Fibroblast of lung (primary cell): Measurements from ENCODE around the gene ZNF862. TPM values are rescaled to one million over a fixed set of nuclear protein-coding genes. Genes with fewer than 3 reads are reported as not detected.

ENCODE experiments used
- DNase-seq, 2 donors: peaks; one replicate each; pipeline versions ENCODE4 v3.0.0 to v3.0.0-alpha.2; 2010; ENCODE audit warnings: low read depth in 2 of 2
- H2AFZ ChIP-seq: 2 replicates; pipeline ENCODE4 v1.5.1; 2012; ENCODE audit warnings: low read length, control low read depth, inconsistent platforms
- H3K27ac ChIP-seq: 2 replicates; pipeline ENCODE4 v1.5.1; 2011; ENCODE audit warnings: low read length, control low read depth; ENCODE audit not compliant: insufficient read depth
- H3K27me3 ChIP-seq: 2 replicates; pipeline ENCODE4 v1.5.1; 2011; ENCODE audit warnings: mild to moderate bottlenecking, low read length; ENCODE audit not compliant: control insufficient read depth, insufficient read depth
- H3K36me3 ChIP-seq: 2 replicates; pipeline ENCODE4 v1.5.1; 2011; ENCODE audit warnings: low read length; ENCODE audit not compliant: control insufficient read depth, insufficient read depth
- H3K4me1 ChIP-seq: 2 replicates; pipeline ENCODE4 v1.5.1; 2011; ENCODE audit warnings: low read length; ENCODE audit not compliant: control insufficient read depth, insufficient read depth; ENCODE audit errors: extremely low read depth
- H3K4me2 ChIP-seq: 2 replicates; pipeline ENCODE4 v1.5.1; 2011; ENCODE audit warnings: low read length, control low read depth; ENCODE audit not compliant: insufficient read depth; ENCODE audit errors: extremely low read depth
- H3K4me3 ChIP-seq, 4 experiments: fragments of 200-600 bp in 1 of 4; sonication (generic) in 1 of 4; replicated peaks in 1 of 4; 2 replicates each; pipeline ENCODE4 v1.5.1; 2011 to 2016; ENCODE audit warnings: low read length in 4 of 4, low read depth in 3 of 4, mild to moderate bottlenecking in 3 of 4, control low read depth in 2 of 4, inconsistent platforms in 1 of 4, mixed read lengths in 1 of 4; ENCODE audit not compliant: insufficient read depth in 1 of 4; ENCODE audit errors: control extremely low read depth in 1 of 4
- H3K79me2 ChIP-seq: 2 replicates; pipeline ENCODE4 v1.5.1; 2012; ENCODE audit warnings: mild to moderate bottlenecking, low read length, inconsistent platforms; ENCODE audit not compliant: control insufficient read depth, insufficient read depth
- H3K9ac ChIP-seq: 2 replicates; pipeline ENCODE4 v1.5.1; 2011; ENCODE audit warnings: mild to moderate bottlenecking, low read length, control low read depth; ENCODE audit not compliant: insufficient read depth
- H3K9me3 ChIP-seq: 2 replicates; pipeline ENCODE4 v1.5.1; 2012; ENCODE audit warnings: low read depth, low read length; ENCODE audit not compliant: control insufficient read depth, insufficient read depth
- H4K20me1 ChIP-seq: 2 replicates; pipeline ENCODE4 v1.5.1; 2011; ENCODE audit warnings: low read length; ENCODE audit not compliant: control insufficient read depth, insufficient read depth; ENCODE audit errors: extremely low read depth
- CTCF ChIP-seq, 2 donors: IDR thresholded peaks in 1 of 2; conservative IDR thresholded peaks in 1 of 2; 1 replicate in 1 of 2; 2 replicates in 1 of 2; pipeline ENCODE4 v1.5.1; 2011 to 2012; ENCODE audit warnings: low read length in 2 of 2, control low read depth in 1 of 2, inconsistent platforms in 1 of 2, low read depth in 1 of 2, mild to moderate bottlenecking in 1 of 2
- EZH2 ChIP-seq: IDR thresholded peaks from 2 replicates; pipeline ENCODE4 v1.5.1; 2012; ENCODE audit warnings: low read length, control low read depth, mild to moderate bottlenecking; ENCODE audit errors: missing control alignments
- polyA plus RNA-seq, 2 donors: library from polyadenylated mRNA; depleted of rRNA in 1 of 2; stranded (reverse) in 1 of 2; unstranded in 1 of 2; fragments of >200 nt; gene quantifications; 2 replicates each; pipeline ENCODE4 v1.2.1, GENCODE V29; 2011 to 2012; ENCODE audit warnings: missing spikeins in 1 of 2
- total RNA-seq: library from RNA; depleted of rRNA; stranded (reverse); fragments of >200 nt; gene quantifications from 2 replicates; pipeline ENCODE4 v1.2.1, GENCODE V29; 2014

ZNF862 gene
- total and polyA plus RNA-seq, 2 donors (not counting 1 experiment from before 2014, with no cell fraction given) = 4.7 to 10.9 TPM

GRCh38 chr7:149868623-149869290 is 30.6 kb downstream of the ZNF862 start:
- H3K36me3 ChIP-seq = peaks cover 3% of the 10 kb centered on the region
- peaks cover 2% of the 10 kb centered on the region for H3K4me1 ChIP-seq
- no peaks in the 10 kb centered on the region for H3K9me3 ChIP-seq
- H3K9ac ChIP-seq = no peak overlapping the region
- H3K27ac ChIP-seq = no peak overlapping the region
- H3K27me3 ChIP-seq = no peaks in the 10 kb centered on the region
- no peak overlapping the region for H3K4me3 ChIP-seq
- H3K4me2 ChIP-seq = no peak overlapping the region
- H4K20me1 ChIP-seq = no peaks in the 10 kb centered on the region
- TF ChIP-seq EZH2 = no peak
- TF ChIP-seq CTCF (conservative IDR thresholded peaks at IDR 0.05 in 1 of 2, IDR thresholded peaks at IDR 0.05 in 1 of 2; ENCODE audit: low read depth in 1 of 2, low read length in 2 of 2) = no peak
- no peak for DNase-seq
- no peaks in the 10 kb centered on the region for H3K79me2 ChIP-seq
- no peak overlapping the region for H2AFZ ChIP-seq

- Histone ChIP-seq H3K27me3 (no peaks in the 10 kb centered on the region), H3K9ac (no peak overlapping the region), H4K20me1 (no peaks in the 10 kb centered on the region), H3K9me3 (no peaks in the 10 kb centered on the region), H3K4me1 (peaks cover 2% of the 10 kb centered on the region), H3K4me3 (no peak overlapping the region), H3K4me2 (no peak overlapping the region), H2AFZ (no peak overlapping the region), H3K27ac (no peak overlapping the region), H3K79me2 (no peaks in the 10 kb centered on the region), H3K36me3 (peaks cover 3% of the 10 kb centered on the region)
- TF ChIP-seq CTCF (conservative IDR thresholded peaks at IDR 0.05 in 1 of 2, IDR thresholded peaks at IDR 0.05 in 1 of 2; ENCODE audit: low read depth in 1 of 2, low read length in 2 of 2) (no peak), EZH2 (no peak)
- no peak for DNase-seq
These were observed 31.1 kb downstream of the ZNF862 start for GRCh38 chr7:149869291-149869650.

GRCh38 chr7:149869867-149870266 is 31.7 kb downstream of the ZNF862 start:
- H3K9ac ChIP-seq = no peak overlapping the region
- no peaks in the 10 kb centered on the region for H3K27me3 ChIP-seq
- H3K9me3 ChIP-seq = no peaks in the 10 kb centered on the region
- TF ChIP-seq CTCF (conservative IDR thresholded peaks at IDR 0.05 in 1 of 2, IDR thresholded peaks at IDR 0.05 in 1 of 2; ENCODE audit: low read depth in 1 of 2, low read length in 2 of 2) (no peak), EZH2 (no peak)
- H3K4me1 ChIP-seq = peaks cover 2% of the 10 kb centered on the region
- DNase-seq = no peak
- no peak overlapping the region for H3K4me3 ChIP-seq
- H3K79me2 ChIP-seq = no peaks in the 10 kb centered on the region
- no peak overlapping the region for H3K27ac ChIP-seq
- no peak overlapping the region for H2AFZ ChIP-seq
- no peak overlapping the region for H3K4me2 ChIP-seq
- H4K20me1 ChIP-seq = no peaks in the 10 kb centered on the region
- peaks cover 3% of the 10 kb centered on the region for H3K36me3 ChIP-seq
